H1 (cell line): Measurements from ENCODE around the gene CTRL. TPM values are rescaled to one million over a fixed set of nuclear protein-coding genes. Genes with fewer than 3 reads are reported as not detected.

Experiments used
- BACH1 ChIP-seq: IDR thresholded peaks from 2 replicates; pipeline ENCODE4 v1.6.1; 2012; ENCODE audit warnings: low read length, improper control_type of control experiment
- CBX5 ChIP-seq: fragments of 300-800, 300-1000 bp; sonication (generic); IDR thresholded peaks from 2 replicates; pipeline ENCODE4 v1.7.1; 2016; ENCODE audit warnings: antibody characterized with exemption, low read length, low read depth
- CHD2 ChIP-seq: IDR thresholded peaks from 2 replicates; pipeline ENCODE4 v1.6.1; 2012; ENCODE audit warnings: low read length, improper control_type of control experiment
- HDAC6 ChIP-seq: IDR thresholded peaks from one replicate; pipeline ENCODE4 v1.7.1; 2012; ENCODE audit warnings: low read depth, mild to moderate bottlenecking, inconsistent platforms, low read length, moderate library complexity
- MAFK ChIP-seq: IDR thresholded peaks from 2 replicates; pipeline ENCODE4 v1.6.1; 2012; ENCODE audit warnings: low read depth, mild to moderate bottlenecking, improper control_type of control experiment, low read length
- MAX ChIP-seq: IDR thresholded peaks from 2 replicates; pipeline ENCODE4 v1.6.1; 2012; ENCODE audit warnings: inconsistent platforms
- POLR2A ChIP-seq, 2 experiments: IDR thresholded peaks; 1 replicate in 1 of 2; 2 replicates in 1 of 2; pipeline ENCODE4 v1.6.1; 2011; ENCODE audit warnings: low read depth in 2 of 2, low read length in 2 of 2, mild to moderate bottlenecking in 2 of 2; ENCODE audit errors: control extremely low read depth in 1 of 2
- SP4 ChIP-seq: IDR thresholded peaks from 2 replicates; pipeline ENCODE4 v1.6.1; 2012; ENCODE audit warnings: low read length, inconsistent platforms
- TBP ChIP-seq: IDR thresholded peaks from 2 replicates; pipeline ENCODE4 v1.6.1; 2011; ENCODE audit warnings: low read depth, low read length, improper control_type of control experiment
- polyA plus RNA-seq, 7 experiments: library from polyadenylated mRNA; depleted of rRNA in 3 of 7; stranded (reverse) in 5 of 7; unstranded in 2 of 7; fragments of >200 nt in 5 of 7; fragments of 200-250 nt in 2 of 7; gene quantifications; 1 replicate in 5 of 7; 2 replicates in 1 of 7; 4 replicates in 1 of 7; pipeline versions ENCODE4 v1.2.1 to v1.2.3, GENCODE V29; 2011 to 2013; ENCODE audit warnings: missing spikeins in 2 of 7, mixed read lengths in 2 of 7
- total RNA-seq: library from RNA; stranded (reverse); fragmentation: NEBNext Ultra II Directional; extraction: Animal tissue kit (Norgen Biotek cat#: 25700); gene quantifications from 2 replicates; pipeline ENCODE4 v1.2.1, GENCODE V29; 2021
- TF ChIP-seq, protein P1 (sequence below): IDR thresholded peaks from 2 replicates; pipeline ENCODE4 v1.6.1; 2011; ENCODE audit warnings: low read length, improper control_type of control experiment

Gene CTRL
- total and polyA plus RNA-seq, 2 of the 8 experiments (the other 6 are each of a cell fraction or from before 2014, with no cell fraction given): 1.7 to 4.2 TPM

GRCh38 chr16:67922740-67923139 lies 8.9 kb downstream of the CTRL start (continued):
- no peak for TF ChIP-seq MAFK
- TF ChIP-seq BACH1: no peak
- TF ChIP-seq, protein P1, sequence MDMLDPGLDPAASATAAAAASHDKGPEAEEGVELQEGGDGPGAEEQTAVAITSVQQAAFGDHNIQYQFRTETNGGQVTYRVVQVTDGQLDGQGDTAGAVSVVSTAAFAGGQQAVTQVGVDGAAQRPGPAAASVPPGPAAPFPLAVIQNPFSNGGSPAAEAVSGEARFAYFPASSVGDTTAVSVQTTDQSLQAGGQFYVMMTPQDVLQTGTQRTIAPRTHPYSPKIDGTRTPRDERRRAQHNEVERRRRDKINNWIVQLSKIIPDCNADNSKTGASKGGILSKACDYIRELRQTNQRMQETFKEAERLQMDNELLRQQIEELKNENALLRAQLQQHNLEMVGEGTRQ: no peak
- TF ChIP-seq HDAC6: no peak
- TF ChIP-seq TBP: no peak
- TF ChIP-seq SP4: no peak
- TF ChIP-seq MAX: no peak
- no peak for TF ChIP-seq POLR2A (IDR thresholded peaks at IDR 0.05; ENCODE audit: control extremely low read depth in 1 of 2, low read depth in 2 of 2, low read length in 2 of 2)
- no peak for TF ChIP-seq CBX5
- no peak for TF ChIP-seq CHD2
